Thoracic aorta (tissue), 2 donors: ENCODE results near the gene GPSM1. TPM values are rescaled to one million over a fixed set of nuclear protein-coding genes. Genes with fewer than 3 reads are reported as not detected.

Experiments
- ATAC-seq: fragments of 150-250 bp; one replicate; pipeline ENCODE4 v1.8.0; 2017; ENCODE audit warnings: low read depth; ENCODE audit not compliant: insufficient number of reproducible peaks, low FRiP score
- DNase-seq: peaks from one replicate; pipeline ENCODE4 v3.0.0-alpha.2; 2020; ENCODE audit warnings: low spot score
- H3K27ac ChIP-seq, 2 donors: fragments of 200-600 bp; sonication (generic); 1 replicate in 1 of 2; 2 replicates in 1 of 2; pipeline ENCODE4 v1.5.1; 2016; ENCODE audit warnings: mild to moderate bottlenecking in 2 of 2, moderate library complexity in 2 of 2
- H3K27me3 ChIP-seq: fragments of 200-600 bp; sonication (generic); replicated peaks from 2 replicates; pipeline ENCODE4 v1.6.0; 2016; ENCODE audit warnings: mild to moderate bottlenecking; ENCODE audit not compliant: insufficient read depth
- H3K36me3 ChIP-seq: fragments of 200-600 bp; sonication (generic); one replicate; pipeline ENCODE4 v1.5.1; 2016
- H3K4me1 ChIP-seq, 2 donors: fragments of 200-600 bp; sonication (generic); 1 replicate in 1 of 2; 2 replicates in 1 of 2; pipeline versions ENCODE4 v1.5.1 to v1.6.0; 2016; ENCODE audit warnings: low read depth in 2 of 2, mild to moderate bottlenecking in 1 of 2; ENCODE audit not compliant: control insufficient read depth in 1 of 2
- H3K4me3 ChIP-seq: fragments of 200-600 bp; sonication (generic); 2 replicates; pipeline ENCODE4 v1.5.1; 2016; ENCODE audit warnings: mild to moderate bottlenecking
- H3K9me3 ChIP-seq: fragments of 200-600 bp; sonication (generic); 2 replicates; pipeline ENCODE4 v1.5.1; 2016
- total RNA-seq, 2 donors: library from RNA; depleted of rRNA; stranded (reverse); fragments of >200 nt; gene quantifications; one replicate each; pipeline versions ENCODE4 v1.1.0 to v1.2.3, GENCODE V29; 2016
- TF ChIP-seq, protein P1 (sequence below): fragments of 200-600 bp; sonication (generic); IDR thresholded peaks from one replicate; pipeline ENCODE4 v1.5.1; 2019; ENCODE audit warnings: antibody characterized with exemption

The GPSM1 gene
- total RNA-seq, 2 donors from 2014 or later: 29.2 to 33.6 TPM

DNA sequence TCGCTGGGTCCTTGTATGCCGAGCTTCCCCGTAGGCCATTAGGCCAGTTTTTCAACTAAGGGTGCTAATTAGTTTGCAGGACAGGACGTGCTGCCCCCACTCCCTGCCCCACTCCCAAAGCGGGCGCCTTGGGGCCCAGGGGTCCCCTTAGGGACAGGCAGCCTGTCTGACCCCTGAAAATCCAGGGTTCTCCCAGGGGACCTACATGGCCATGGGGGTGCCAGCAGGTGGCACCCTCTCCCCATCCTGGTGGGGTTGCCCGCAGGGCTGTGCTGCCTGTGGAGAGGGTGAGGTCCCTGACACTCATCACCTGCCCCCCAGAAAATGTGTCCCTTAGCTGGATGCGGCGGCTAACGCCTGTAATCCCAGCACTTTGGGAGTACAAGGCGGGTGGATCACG, 14.9 kb upstream of the GPSM1 start:
- Histone ChIP-seq H3K9me3 (no peaks in the 10 kb centered on the region), H3K27me3 (no peaks in the 10 kb centered on the region), H3K27ac (no peak overlapping the region), H3K36me3 (no peaks in the 10 kb centered on the region), H3K4me3 (no peak overlapping the region), H3K4me1 (no peaks in the 10 kb centered on the region)
- TF ChIP-seq, protein P1, sequence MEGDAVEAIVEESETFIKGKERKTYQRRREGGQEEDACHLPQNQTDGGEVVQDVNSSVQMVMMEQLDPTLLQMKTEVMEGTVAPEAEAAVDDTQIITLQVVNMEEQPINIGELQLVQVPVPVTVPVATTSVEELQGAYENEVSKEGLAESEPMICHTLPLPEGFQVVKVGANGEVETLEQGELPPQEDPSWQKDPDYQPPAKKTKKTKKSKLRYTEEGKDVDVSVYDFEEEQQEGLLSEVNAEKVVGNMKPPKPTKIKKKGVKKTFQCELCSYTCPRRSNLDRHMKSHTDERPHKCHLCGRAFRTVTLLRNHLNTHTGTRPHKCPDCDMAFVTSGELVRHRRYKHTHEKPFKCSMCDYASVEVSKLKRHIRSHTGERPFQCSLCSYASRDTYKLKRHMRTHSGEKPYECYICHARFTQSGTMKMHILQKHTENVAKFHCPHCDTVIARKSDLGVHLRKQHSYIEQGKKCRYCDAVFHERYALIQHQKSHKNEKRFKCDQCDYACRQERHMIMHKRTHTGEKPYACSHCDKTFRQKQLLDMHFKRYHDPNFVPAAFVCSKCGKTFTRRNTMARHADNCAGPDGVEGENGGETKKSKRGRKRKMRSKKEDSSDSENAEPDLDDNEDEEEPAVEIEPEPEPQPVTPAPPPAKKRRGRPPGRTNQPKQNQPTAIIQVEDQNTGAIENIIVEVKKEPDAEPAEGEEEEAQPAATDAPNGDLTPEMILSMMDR: peak; percentile 33
- DNase-seq: no peak
- ATAC-seq: no peak

DNA sequence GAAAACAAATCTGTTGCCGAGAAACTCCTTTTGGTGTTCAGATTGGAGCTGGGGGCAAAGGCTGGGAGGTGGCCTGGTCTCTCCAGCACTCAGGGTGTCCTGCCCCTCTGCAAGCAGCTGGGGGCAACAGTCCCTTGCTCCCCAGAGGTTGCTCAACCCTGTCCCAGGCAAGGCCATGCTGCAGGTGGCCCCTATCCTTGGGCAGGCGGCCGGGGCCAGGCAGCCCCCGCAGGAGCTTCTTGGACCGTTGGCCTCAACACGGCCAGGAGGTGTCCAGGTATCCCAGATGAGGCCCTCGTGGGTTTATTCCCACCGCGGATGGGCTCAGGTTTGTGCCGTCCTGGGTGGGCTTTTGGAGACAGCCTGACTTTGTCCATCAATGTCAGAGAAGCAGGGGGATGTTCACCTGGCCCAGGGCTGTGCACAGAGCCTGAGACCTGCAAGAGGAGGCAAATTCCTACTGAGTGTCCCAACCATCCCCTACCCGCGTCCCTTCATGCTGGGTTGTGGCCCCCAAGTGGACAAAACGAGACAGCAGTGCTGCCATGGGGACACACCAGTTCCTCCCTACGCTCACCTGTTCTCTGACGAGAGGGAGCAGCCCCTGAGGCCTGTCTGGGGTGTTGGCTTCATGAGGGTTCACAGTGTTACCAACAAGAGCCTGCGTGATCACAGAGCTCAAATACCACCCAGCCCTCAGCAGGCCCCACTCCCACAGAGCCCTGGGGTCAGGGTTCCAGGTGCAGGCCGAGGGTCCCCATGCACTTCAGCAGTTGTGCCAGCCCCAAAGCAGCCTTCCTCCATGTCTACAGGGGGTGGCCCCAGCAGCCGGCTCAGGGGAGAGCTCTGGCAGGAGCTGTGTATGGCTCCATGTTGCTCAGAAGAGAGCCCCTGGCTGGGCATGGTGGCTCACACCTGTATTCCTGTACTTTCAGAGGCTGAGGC, 14.0 kb upstream of the GPSM1 start:
- Histone ChIP-seq H3K4me3 (no peak overlapping the region), H3K36me3 (no peaks in the 10 kb centered on the region), H3K27ac (no peak overlapping the region), H3K9me3 (no peaks in the 10 kb centered on the region), H3K27me3 (no peaks in the 10 kb centered on the region), H3K4me1 (no peaks in the 10 kb centered on the region)
- ATAC-seq (no peak), DNase-seq (no peak)
- TF ChIP-seq, protein P1: no peak

DNA sequence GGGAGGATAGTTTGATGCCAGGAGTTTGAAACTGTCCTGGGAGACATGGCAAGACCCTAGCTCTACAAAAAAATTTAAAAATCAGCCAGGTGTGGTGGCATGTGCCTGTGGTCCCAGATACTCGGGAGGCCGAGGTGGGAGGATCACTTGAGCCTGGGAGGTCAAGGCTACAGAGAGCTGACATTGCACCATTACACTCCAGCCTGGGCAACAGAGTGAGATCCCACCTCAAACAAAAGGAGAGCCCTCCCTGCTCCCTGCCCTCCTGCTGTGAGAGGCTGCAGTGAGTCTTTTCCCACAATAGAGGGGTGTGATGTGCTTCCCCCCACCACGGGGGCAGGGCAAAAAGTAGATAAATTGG, 13.3 kb upstream of the GPSM1 start:
- no peaks in the 10 kb centered on the region for H3K27me3 ChIP-seq
- H3K4me1 ChIP-seq: no peaks in the 10 kb centered on the region
- no peaks in the 10 kb centered on the region for H3K36me3 ChIP-seq
- ATAC-seq (no peak), DNase-seq (no peak)
- no peak overlapping the region for H3K4me3 ChIP-seq
- TF ChIP-seq, protein P1: no peak
- no peaks in the 10 kb centered on the region for H3K9me3 ChIP-seq
- H3K27ac ChIP-seq: no peak overlapping the region

DNA sequence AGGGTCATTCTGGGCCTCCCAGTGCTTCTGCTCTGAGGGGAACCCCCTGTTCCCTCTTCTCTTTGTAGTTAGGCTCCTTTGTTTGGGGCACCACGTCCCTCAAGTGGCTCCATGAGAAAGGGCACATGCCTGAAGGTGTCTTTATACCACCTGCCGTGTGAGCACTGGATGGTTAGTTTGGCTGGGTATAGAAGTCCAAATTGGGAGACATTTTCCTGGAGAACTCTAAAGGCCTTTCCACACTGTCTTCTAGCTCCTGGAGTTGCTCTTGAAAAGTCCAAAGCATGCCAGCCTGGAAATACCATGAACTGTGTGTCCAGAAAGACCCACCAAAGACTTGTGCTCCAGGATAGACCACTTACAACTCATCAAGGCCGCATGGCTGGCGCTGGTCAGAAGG, 12.4 kb upstream of the GPSM1 start:
- no peak for ATAC-seq
- Histone ChIP-seq H3K27me3 (no peaks in the 10 kb centered on the region), H3K4me3 (no peak overlapping the region), H3K4me1 (no peaks in the 10 kb centered on the region), H3K9me3 (no peaks in the 10 kb centered on the region), H3K27ac (no peak overlapping the region), H3K36me3 (no peaks in the 10 kb centered on the region)
- DNase-seq: no peak
- TF ChIP-seq, protein P1: no peak

DNA sequence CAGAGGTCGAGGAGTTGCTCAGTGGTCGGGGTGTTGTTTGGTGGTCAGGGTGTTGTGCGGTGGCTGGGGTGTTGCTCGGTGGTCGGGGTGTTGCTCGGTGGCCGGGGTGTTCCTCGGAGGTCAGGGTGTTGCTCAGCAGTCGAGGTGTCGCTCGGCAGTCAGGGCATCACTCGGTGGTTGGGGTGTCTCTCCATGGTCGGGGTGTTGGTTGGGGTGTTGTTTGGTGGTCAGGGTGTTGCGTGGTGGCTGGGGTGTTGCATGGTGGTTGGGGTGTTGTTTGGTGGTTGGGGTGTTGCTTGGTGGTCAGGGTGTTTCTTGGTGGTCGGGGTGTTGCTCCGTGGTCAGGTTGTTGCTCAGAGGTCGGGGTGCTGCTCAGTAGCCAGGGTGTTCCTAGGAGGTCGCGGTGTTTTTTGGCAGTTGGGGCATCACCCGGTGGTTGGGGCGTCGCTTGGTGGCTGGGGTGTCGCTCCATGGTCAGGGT, 11.0 kb upstream of the GPSM1 start:
- TF ChIP-seq, protein P1: no peak
- no peaks in the 10 kb centered on the region for H3K36me3 ChIP-seq

More for the DNA sequence above, 11.0 kb upstream of the GPSM1 start:
- DNase-seq: no peak
- Histone ChIP-seq H3K9me3 (no peaks in the 10 kb centered on the region), H3K27ac (no peak overlapping the region), H3K4me3 (no peak overlapping the region), H3K4me1 (no peaks in the 10 kb centered on the region), H3K27me3 (no peaks in the 10 kb centered on the region)
- no peak for ATAC-seq
